HG03378 (cell line): ENCODE measurements around the gene UMOD.

Experiments
- ATAC-seq: cut with Tn5 transposase; IDR thresholded peaks from one replicate; pipeline ENCODE4 v1.9.1; 2021; ENCODE audit warnings: mild to moderate bottlenecking, moderate library complexity; ENCODE audit not compliant: unreplicated experiment

The UMOD gene

GRCh38 chr16:20302389-20302788 lies 50.1 kb downstream of the UMOD start:
- no peak for ATAC-seq

GRCh38 chr16:20301840-20302239 lies 50.7 kb downstream of the UMOD start:
- ATAC-seq = no peak

- ATAC-seq = peak; percentile 54
Measured at GRCh38 chr16:20300312-20301097, 52.0 kb downstream of the UMOD start.

GRCh38 chr16:20298452-20298851 lies 54.1 kb downstream of the UMOD start:
- no peak for ATAC-seq

GRCh38 chr16:20291208-20292206 lies 61.0 kb downstream of the UMOD start:
- no peak for ATAC-seq

- ATAC-seq = no peak
Measured at GRCh38 chr16:20289571-20289970, 62.9 kb downstream of the UMOD start.

- no peak for ATAC-seq
Measured at GRCh38 chr16:20285993-20286499, 66.5 kb downstream of the UMOD start.
